ENCODE data around the gene CFH. TPM values are rescaled to one million over a fixed set of nuclear protein-coding genes. Genes with fewer than 3 reads are reported as not detected.
"Not testable (repeated sequence)": the region's sequence is repeated elsewhere in the genome, so short reads cannot be mapped to it uniquely, and the experiment has no call there.

Gene CFH
- polyA plus RNA-seq, 2 donors = 7.0 to 15.7 TPM

GRCh38 chr1:196774603-196775002, 122.8 kb downstream of the CFH start, which contains the start of gene CFHR3:
CFHR3 (plus strand) TSS chr1:196774840; CDS start chr1:196774887, 47 bp downstream.
- no peaks in the 10 kb centered on the region for H3K36me3 ChIP-seq (ENCODE audit: control insufficient read depth in 2 of 2, insufficient read depth in 2 of 2, low read length in 1 of 2)

GRCh38 chr1:196777603-196778002, 125.8 kb downstream of the CFH start:
- H3K4me3 ChIP-seq (ENCODE audit: low read depth in 1 of 2, low read length in 2 of 2) = no peak overlapping the region
- 90 to 93% methylated on average over 13 of the region's 13 CpGs for WGBS, 2 donors
- H3K36me3 ChIP-seq (ENCODE audit: control insufficient read depth in 2 of 2, insufficient read depth in 2 of 2, low read length in 1 of 2) = no peaks in the 10 kb centered on the region
- H3K27me3 ChIP-seq (ENCODE audit: control insufficient read depth in 1 of 2, insufficient read depth in 2 of 2, low read length in 2 of 2) = no peaks in the 10 kb centered on the region
- no peak overlapping the region for H3K27ac ChIP-seq (ENCODE audit: low read depth in 2 of 2, low read length in 1 of 2)
- H3K4me1 ChIP-seq (ENCODE audit: control insufficient read depth in 2 of 2, insufficient read depth in 2 of 2, low read length in 1 of 2) = no peaks in the 10 kb centered on the region
- H3K9me3 ChIP-seq (ENCODE audit: control insufficient read depth in 2 of 2, insufficient read depth in 1 of 2, low read depth in 1 of 2, low read length in 1 of 2) = no peaks in the 10 kb centered on the region

More at GRCh38 chr1:196774603-196775002, 122.8 kb downstream of the CFH start, which contains the start of gene CFHR3:
- H3K27me3 ChIP-seq (ENCODE audit: control insufficient read depth in 1 of 2, insufficient read depth in 2 of 2, low read length in 2 of 2) = no peaks in the 10 kb centered on the region
- no peak within 1 kb of the TSS for H3K27ac ChIP-seq (ENCODE audit: low read depth in 2 of 2, low read length in 1 of 2)
- no peaks in the 10 kb centered on the region for H3K4me1 ChIP-seq (ENCODE audit: control insufficient read depth in 2 of 2, insufficient read depth in 2 of 2, low read length in 1 of 2)
- no peak within 1 kb of the TSS for H3K4me3 ChIP-seq (ENCODE audit: low read depth in 1 of 2, low read length in 2 of 2)
- H3K9me3 ChIP-seq (ENCODE audit: control insufficient read depth in 2 of 2, insufficient read depth in 1 of 2, low read depth in 1 of 2, low read length in 1 of 2) = no peaks in the 10 kb centered on the region

GRCh38 chr1:196779093-196779492, 127.2 kb downstream of the CFH start:
- Histone ChIP-seq H3K27me3 (ENCODE audit: control insufficient read depth in 1 of 2, insufficient read depth in 2 of 2, low read length in 2 of 2) (no peaks in the 10 kb centered on the region), H3K9me3 (ENCODE audit: control insufficient read depth in 2 of 2, insufficient read depth in 1 of 2, low read depth in 1 of 2, low read length in 1 of 2) (no peaks in the 10 kb centered on the region), H3K4me1 (ENCODE audit: control insufficient read depth in 2 of 2, insufficient read depth in 2 of 2, low read length in 1 of 2) (no peaks in the 10 kb centered on the region), H3K36me3 (ENCODE audit: control insufficient read depth in 2 of 2, insufficient read depth in 2 of 2, low read length in 1 of 2) (no peaks in the 10 kb centered on the region), H3K27ac (ENCODE audit: low read depth in 2 of 2, low read length in 1 of 2) (no peak overlapping the region), H3K4me3 (ENCODE audit: low read depth in 1 of 2, low read length in 2 of 2) (no peak overlapping the region)
- 81 to 92% methylated on average over 1 of the region's 1 CpG for WGBS, 2 donors

GRCh38 chr1:196791252-196791651, 139.4 kb downstream of the CFH start:
- H3K4me3 ChIP-seq (ENCODE audit: low read depth in 1 of 2, low read length in 2 of 2); H3K4me1 ChIP-seq (ENCODE audit: control insufficient read depth in 2 of 2, insufficient read depth in 2 of 2, low read length in 1 of 2); H3K27ac ChIP-seq (ENCODE audit: low read depth in 2 of 2, low read length in 1 of 2); H3K27me3 ChIP-seq (ENCODE audit: control insufficient read depth in 1 of 2, insufficient read depth in 2 of 2, low read length in 2 of 2); H3K9me3 ChIP-seq (ENCODE audit: control insufficient read depth in 2 of 2, insufficient read depth in 1 of 2, low read depth in 1 of 2, low read length in 1 of 2); H3K36me3 ChIP-seq (ENCODE audit: control insufficient read depth in 2 of 2, insufficient read depth in 2 of 2, low read length in 1 of 2): not testable (repeated sequence)
- 77 to 100% methylated on average over 1 of the region's 1 CpG for WGBS, 2 donors

- not testable (repeated sequence) for H3K4me1 ChIP-seq (ENCODE audit: control insufficient read depth in 2 of 2, insufficient read depth in 2 of 2, low read length in 1 of 2); H3K27ac ChIP-seq (ENCODE audit: low read depth in 2 of 2, low read length in 1 of 2); H3K27me3 ChIP-seq (ENCODE audit: control insufficient read depth in 1 of 2, insufficient read depth in 2 of 2, low read length in 2 of 2); H3K9me3 ChIP-seq (ENCODE audit: control insufficient read depth in 2 of 2, insufficient read depth in 1 of 2, low read depth in 1 of 2, low read length in 1 of 2); H3K4me3 ChIP-seq (ENCODE audit: low read depth in 1 of 2, low read length in 2 of 2); H3K36me3 ChIP-seq (ENCODE audit: control insufficient read depth in 2 of 2, insufficient read depth in 2 of 2, low read length in 1 of 2)
- 18 to 20% methylated on average over 4 of the region's 4 CpGs for WGBS, 2 donors
Observed at GRCh38 chr1:196794103-196794502, 142.3 kb downstream of the CFH start.

Other genes with a start within 250 kb of the CFH start
- gene KCNT2, start 43.6 kb upstream of the CFH start, polyA plus RNA-seq = under 1 TPM; 0.22 to 0.49 TPM
- gene CFHR3, start 122.8 kb downstream of the CFH start, polyA plus RNA-seq = under 1 TPM in 1 of 2 donors, not detected in 1; 0.02 TPM
- gene CFHR1, start 167.7 kb downstream of the CFH start, polyA plus RNA-seq = not detected
- gene CFHR4, start 236.0 kb downstream of the CFH start, polyA plus RNA-seq = not detected